ENCODE results near the gene ZBTB40. TPM values are rescaled to one million over a fixed set of nuclear protein-coding genes. Genes with fewer than 3 reads are reported as not detected.

The ZBTB40 gene
- polyA plus RNA-seq, 1 donor, result 13.7 TPM

- DNase-seq, result no peak
Observed at GRCh38 chr1:22508329-22508728, 56.7 kb downstream of the ZBTB40 start.

GRCh38 chr1:22508991-22509390 lies 57.3 kb downstream of the ZBTB40 start:
- no peak for DNase-seq

GRCh38 chr1:22509815-22510214 lies 58.2 kb downstream of the ZBTB40 start:
- no peak for DNase-seq

- no peak for DNase-seq
Observed at GRCh38 chr1:22512873-22513272, 61.2 kb downstream of the ZBTB40 start.

GRCh38 chr1:22516906-22517571 lies 65.4 kb downstream of the ZBTB40 start:
- no peak for DNase-seq

- no peak for DNase-seq
Observed at GRCh38 chr1:22517956-22518355, 66.3 kb downstream of the ZBTB40 start.

DNA sequence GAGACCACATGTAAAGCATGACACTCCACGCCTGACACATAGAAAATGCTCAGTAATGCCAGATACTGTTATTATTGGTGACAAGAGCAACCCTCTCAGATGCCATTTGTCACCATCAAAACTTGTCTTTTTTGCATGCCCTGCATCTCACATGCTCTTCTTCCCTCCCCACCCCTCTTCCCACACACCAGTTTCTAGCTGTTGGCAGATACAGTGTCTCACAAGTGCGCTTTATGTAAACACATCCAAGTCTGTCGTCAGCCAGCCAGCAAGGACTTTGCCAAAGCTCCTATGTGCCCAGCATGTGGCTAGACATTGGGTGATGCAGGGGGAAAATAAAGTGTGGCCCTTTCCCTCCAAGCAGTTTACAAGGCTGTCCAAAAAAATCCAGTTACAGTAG lies 66.7 kb downstream of the ZBTB40 start:
- DNase-seq, result no peak

DNA sequence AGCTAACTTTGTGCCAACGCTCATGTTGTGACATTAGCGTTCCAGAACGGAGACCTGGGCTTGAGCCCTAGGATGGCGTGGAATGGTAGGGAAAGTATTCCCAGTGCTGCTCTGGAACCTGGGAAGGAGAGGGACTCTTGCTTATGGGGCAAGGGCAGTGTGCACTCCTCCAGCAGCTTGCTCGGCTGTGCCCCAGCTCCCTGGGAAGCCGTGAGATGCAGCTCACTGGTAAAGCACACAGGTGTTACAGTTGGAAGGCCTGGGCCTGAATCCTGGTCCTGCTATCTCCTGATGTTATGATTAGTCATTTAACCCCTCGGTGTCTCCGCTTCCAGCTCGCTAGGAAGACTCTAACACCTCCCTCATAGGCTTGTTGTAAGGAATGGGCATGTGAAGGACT lies 69.2 kb downstream of the ZBTB40 start:
- DNase-seq, result no peak

DNA sequence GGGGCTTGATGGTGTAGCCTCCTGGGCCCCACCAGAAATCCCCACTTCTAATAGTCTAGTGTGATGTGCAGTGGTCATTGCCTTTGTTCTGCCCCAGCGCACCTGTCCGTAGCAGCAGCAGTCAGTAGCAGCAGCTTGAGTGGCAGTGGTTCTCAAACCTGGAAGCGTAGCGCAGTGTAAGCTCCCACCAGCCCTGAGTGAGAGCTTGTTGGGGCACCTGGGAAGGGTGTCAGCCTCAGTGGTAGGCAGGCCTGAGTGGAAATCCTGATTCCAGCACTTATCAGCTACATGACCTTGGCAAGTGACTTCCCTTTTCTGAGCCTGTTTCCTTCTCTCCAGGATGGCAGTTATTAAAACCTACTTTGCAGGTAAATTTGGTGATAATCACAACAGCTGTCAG lies 70.0 kb downstream of the ZBTB40 start:
- DNase-seq, result no peak

DNA sequence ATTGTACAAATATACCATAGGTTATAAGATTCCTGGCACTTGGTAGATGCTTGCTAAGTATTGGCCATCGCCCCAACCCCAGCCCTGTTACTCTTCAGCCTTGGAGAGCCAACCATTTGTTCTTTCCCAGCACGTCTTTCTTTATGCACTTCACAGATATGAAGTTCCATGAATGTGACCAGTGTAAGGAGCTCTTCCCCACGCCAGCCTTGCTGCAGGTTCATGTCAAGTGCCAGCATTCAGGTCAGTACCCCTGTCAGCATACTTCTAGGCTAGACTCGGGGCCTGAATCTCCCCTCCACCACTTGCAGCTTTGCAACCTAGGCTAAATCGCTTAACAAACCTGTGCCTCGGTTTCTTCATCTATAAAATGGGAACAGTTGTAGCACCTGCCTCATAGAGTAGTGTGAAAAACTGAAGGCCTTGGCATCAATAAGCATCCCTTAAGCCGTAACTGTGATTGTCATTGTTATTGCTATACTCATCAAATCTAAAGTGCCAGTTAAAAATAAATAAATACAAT lies 70.6 kb downstream of the ZBTB40 start:
- DNase-seq, result no peak

DNA sequence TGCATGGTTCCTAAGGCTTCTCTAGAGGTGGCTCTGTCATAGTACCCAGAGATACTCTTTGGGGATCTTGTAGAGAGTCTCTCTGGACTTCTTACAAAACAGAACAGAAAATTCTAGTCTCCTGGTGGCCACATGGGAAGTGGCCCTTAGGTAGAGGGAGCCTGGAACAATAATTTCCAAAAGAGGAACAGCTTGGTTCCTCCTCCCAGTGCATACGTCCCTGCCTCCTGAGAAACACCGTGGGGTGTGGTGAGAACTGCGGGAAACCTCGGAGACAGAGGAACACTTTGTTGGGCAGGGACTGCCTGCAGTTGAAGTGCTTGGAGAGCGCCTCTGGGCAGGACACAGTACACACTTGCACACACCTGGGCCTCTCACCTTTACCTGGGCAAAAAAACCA lies 72.8 kb downstream of the ZBTB40 start:
- no peak for DNase-seq

GRCh38 chr1:22525211-22525610 lies 73.6 kb downstream of the ZBTB40 start:
- no peak for DNase-seq

DNA sequence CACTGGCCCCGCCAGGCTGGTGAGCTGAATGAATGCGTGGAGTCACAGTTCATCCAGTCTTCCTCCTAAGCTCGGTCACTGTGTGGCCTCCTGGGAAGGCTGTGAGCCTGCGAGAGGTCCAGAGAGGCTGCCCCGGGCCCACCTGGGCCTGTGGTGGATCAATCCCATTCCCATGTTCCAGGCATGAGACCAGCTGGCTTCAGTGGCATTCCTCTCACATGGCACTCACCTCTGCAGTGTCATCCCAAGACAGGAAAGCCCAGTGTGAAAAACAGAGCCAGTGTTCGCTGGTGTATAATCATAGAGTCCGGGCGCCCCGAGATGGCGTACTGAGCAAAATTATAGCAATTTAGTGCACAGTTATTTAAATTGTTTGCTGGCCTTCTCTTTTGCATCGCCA lies 74.0 kb downstream of the ZBTB40 start:
- no peak for DNase-seq

DNA sequence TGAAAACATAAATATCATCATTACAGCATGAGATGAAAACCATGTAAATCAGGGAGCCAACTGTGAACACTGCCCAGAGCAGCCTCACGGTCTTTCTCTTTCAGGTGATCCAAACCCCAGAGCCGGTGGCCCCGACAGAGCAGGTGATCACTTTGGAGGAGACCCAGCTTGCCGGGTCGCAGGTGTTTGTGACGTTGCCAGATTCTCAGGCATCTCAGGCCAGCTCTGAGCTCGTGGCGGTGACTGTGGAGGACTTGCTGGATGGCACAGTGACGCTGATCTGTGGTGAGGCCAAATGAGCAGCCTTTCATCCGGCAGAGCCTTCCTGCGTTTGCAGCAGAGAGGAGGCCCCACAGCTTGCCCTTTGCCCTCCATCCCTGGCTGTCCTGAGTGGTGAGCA lies 74.4 kb downstream of the ZBTB40 start:
- no peak for DNase-seq

GRCh38 chr1:22526677-22527076 lies 75.0 kb downstream of the ZBTB40 start:
- DNase-seq, result no peak

GRCh38 chr1:22527122-22527521 lies 75.5 kb downstream of the ZBTB40 start:
- DNase-seq, result no peak

- no peak for DNase-seq
Observed at GRCh38 chr1:22527555-22528296, 76.1 kb downstream of the ZBTB40 start.

DNA sequence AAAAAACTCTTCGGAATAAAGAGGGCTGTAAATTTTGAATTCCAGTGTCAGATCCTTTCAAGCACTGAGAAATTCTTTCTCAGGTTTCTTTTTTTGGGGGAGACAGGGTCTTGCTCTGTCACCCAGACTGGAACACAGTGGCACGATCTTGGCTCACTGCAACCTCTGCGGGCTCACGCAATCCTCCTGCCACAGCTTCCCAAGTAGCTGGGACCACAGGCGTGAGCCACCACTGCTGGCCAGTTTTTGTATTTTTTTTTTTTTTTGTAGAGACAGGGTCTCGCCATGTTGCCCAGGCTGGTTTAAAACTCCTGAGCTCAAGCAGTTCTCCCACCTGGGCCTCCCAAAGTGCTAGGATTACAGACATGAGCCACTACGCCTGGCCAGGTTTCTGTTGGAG lies 76.8 kb downstream of the ZBTB40 start:
- no peak for DNase-seq

GRCh38 chr1:22529901-22530621 lies 78.4 kb downstream of the ZBTB40 start:
- peak; percentile 87 for DNase-seq

DNA sequence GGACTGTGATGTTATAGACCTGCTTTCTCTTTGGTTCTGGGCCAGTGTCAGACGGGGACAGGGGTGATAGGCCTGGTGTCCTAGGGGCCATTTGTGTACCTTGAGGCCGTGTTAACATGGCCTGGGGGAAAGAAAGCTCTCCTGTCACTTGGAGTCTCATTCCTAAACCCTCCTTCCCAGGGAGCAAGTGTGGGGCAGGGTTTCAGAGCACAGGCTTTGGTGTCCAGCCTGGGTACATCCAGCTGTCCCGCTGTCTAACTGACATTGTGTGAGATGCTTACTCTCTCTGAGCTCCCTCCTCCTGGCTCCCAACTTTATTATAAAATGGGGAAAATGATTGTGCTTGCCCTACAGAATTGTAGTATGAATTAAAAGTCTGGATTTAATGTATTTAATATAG lies 79.1 kb downstream of the ZBTB40 start:
- DNase-seq, result peak; percentile 23

- peak; percentile 32 for DNase-seq
Observed at GRCh38 chr1:22531251-22531650, 79.6 kb downstream of the ZBTB40 start.

GRCh38 chr1:22533244-22533895 lies 81.7 kb downstream of the ZBTB40 start:
- DNase-seq, result no peak

GRCh38 chr1:22534951-22535350 lies 83.3 kb downstream of the ZBTB40 start:
- no peak for DNase-seq
